Activated effector memory CD4-positive, alpha-beta T cell treated with Interleukin-2 at 50 U/mL for 16 hours (primary cell): ENCODE results near the gene STMP1.
"Not testable (repeated sequence)": the region's sequence is repeated elsewhere in the genome, so short reads cannot be mapped to it uniquely, and the experiment has no call there.

Experiments used
- DNase-seq: peaks from one replicate; pipeline ENCODE4 v3.0.0-alpha.2; 2020

The STMP1 gene

GRCh38 chr7:135662373-135663114, at the start of gene STMP1:
TSS of gene STMP1 (plus strand) at chr7:135662514.
- peak; percentile 93 for DNase-seq

DNA sequence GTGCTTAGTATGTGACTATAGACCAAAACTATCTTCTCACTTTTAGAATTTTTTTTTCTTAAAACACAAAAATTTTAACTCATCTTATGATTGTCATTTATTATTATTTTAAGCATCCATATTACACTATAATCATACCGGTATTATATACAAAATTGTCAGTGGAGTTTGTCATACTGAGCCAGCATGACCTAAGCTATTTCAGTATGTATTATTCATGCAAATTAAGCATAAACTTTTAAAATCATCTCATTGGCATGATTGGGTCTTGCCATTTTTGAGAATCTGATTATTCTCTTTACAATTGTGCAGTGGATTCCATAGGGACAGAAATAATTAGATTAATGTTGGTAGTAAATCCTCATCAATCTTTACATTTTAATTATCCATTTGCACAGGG, 46.2 kb upstream of the STMP1 start:
- DNase-seq: no peak

DNA sequence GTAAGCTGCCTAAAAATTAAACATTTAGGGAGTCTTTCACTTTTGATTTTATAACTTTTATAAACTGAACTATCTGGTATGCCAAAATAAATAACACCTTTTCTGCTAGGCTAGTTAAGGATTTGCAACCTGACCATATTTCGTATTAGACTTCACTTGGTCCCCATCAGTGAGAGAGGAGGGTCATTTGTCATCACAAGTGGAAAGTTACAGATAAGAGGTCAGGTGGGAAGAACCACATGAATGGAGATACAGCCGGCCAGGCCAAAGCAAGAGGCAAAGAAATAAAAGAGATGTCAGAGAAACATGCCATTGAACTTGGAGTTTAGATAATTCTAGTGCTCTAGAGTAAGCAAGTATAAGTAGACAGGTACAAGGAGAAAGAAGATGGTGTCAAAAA, 44.5 kb upstream of the STMP1 start:
- DNase-seq: no peak

DNA sequence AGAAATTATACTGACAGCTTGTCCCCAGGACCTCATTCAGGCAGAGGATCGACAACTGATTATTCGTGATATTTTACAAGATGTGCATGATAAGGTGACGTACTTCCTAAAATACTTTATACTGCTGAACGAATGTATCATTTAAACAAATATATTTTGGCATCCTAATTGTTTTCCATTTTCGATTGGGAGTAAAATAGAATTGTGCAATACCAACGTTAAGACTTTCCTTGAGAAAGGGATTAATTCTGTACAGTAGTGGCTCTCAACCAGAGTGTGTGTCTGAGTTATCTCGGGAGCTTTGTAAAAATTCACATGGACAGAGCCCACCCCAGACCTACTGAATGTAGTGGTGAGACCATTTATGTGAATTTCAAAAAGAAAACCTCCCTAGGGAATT, 43.8 kb upstream of the STMP1 start:
- no peak for DNase-seq

DNA sequence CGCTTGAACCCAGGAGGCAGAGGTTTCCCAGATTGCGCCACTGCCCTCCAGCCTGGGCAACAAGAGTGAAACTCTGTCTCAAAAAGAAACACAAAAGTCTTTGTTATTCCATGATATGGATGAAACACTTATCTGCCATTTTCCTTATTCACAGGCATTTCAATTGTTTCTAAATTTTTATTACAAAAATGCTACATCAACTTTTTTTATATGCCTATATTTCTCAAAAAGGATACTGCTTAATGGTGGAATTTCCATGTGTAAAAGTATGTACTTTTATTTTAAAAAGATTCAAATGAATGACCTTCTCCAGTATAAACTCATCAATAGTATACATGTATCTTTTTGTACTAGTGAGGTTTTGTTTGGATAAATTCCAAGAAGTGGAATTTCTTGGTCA, 41.9 kb upstream of the STMP1 start:
- DNase-seq: no peak

GRCh38 chr7:135620980-135621850, 41.1 kb upstream of the STMP1 start:
- no peak for DNase-seq

GRCh38 chr7:135634191-135634878, 28.0 kb upstream of the STMP1 start:
- DNase-seq: no peak

DNA sequence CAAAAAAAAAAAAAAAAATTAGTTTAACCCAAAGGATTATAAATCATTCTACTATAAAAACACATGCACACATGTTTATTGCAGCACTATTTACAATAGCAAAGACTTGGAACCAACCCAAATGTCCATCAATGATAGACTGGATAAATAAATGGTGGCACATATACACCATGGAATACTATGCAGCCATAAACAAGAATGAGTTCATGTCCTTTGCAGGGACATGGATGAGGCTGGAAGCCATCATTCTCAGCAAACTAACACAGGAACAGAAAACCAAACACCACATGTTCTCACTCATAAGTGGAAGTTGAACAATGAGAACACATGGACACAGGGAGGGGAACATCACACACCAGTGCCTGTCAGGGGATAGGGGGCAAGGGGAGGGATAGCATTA, 22.6 kb upstream of the STMP1 start:
- not testable (repeated sequence) for DNase-seq

- DNase-seq: no peak
Measured at GRCh38 chr7:135644154-135644553, 18.2 kb upstream of the STMP1 start.

DNA sequence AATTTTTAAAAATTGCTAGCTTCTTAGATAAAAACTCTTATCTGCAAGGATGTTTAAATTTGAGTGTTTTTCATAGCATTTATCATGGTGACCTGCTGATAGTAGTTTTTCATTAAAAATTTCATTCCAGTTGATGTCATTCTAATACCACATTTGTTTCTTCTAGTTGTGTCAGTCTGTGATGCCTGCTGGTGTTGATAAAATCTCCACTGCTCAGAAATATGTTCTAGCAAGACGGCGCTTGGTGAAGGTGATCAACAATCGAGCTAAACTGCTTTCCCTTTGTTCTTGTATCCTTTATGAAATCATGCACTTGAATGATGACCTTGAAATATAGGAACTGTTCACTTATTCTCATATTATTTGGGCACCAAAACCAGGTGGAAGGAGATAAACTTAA, 17.6 kb upstream of the STMP1 start:
- DNase-seq: no peak

- DNase-seq: no peak
Measured at GRCh38 chr7:135645296-135645904, 16.9 kb upstream of the STMP1 start.

DNA sequence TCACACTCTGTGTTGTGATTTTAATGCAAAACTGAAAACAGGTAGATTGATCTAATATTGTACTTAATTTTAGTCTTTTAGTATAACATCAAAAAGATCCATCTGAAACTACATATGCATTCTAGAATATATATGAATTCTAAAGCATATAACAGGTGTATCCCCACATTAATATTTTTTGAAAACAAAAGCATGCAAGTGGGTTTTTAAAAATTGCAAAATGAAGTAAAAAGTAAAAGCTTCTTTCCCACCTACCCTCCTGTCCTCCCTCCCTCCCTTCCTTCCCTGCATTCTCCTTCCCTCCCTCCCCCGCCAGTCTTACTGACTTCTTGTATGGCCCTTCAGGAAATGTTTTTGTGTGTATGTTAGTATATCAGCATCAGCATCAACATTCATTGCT, 14.6 kb upstream of the STMP1 start:
- no peak for DNase-seq

GRCh38 chr7:135648235-135648634, 14.1 kb upstream of the STMP1 start:
- no peak for DNase-seq

- DNase-seq: no peak
Measured at GRCh38 chr7:135650831-135651573, 11.3 kb upstream of the STMP1 start.

DNA sequence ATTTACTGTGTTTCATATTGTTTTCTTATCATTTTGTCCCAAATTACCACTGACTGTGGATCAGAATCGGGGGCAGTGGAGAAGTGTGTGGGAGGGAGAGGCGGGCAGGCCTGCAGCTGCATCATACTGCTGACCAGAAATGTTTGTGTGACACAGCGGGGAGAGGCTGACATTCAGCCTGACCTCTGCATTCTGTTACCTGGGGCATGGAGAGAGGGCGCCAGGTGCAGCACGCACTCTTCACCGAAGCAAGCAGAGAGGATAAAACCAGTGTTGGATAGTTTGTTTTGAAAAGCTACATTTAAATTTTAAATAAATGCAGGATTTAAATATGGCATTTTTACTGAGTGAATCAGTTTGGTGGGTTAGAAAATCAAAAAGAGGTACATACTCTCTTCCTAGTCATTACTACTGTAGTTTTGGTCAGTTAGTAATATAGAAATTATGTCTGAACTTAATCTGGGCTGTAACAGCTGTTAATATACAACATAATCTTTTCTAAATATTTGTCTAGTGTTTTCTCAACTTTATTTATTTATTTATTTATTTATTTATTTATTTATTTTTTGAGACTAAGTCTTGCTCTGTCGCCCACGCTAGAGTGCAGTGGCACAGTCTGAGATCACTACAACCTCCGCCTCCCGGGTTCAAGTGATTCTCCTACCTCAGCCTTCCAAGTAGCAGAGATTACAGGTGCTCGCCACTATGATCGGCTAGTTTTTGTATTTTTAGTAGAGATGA, 8.8 kb upstream of the STMP1 start:
- no peak for DNase-seq

DNA sequence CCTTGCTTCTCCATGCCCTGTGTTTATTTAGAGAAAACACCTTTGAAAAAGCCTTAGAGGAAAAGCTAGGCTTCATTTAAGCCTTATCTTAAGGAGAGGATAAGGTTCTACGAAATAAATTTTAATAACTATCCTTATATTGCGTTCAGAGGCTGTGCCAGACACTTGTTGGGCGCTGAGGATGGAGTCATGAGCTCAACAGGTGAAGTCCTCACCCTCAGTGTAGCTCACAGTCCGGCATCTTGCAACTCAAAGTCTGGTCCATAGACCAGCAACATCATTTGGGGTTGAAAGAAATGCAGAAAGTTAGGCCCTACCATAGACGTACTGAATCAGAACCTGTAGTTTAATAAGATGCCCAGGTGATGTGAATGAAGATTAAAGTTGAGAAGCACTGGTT, 3.8 kb upstream of the STMP1 start:
- DNase-seq: no peak

GRCh38 chr7:135659159-135659846, 3.0 kb upstream of the STMP1 start:
- no peak for DNase-seq

DNA sequence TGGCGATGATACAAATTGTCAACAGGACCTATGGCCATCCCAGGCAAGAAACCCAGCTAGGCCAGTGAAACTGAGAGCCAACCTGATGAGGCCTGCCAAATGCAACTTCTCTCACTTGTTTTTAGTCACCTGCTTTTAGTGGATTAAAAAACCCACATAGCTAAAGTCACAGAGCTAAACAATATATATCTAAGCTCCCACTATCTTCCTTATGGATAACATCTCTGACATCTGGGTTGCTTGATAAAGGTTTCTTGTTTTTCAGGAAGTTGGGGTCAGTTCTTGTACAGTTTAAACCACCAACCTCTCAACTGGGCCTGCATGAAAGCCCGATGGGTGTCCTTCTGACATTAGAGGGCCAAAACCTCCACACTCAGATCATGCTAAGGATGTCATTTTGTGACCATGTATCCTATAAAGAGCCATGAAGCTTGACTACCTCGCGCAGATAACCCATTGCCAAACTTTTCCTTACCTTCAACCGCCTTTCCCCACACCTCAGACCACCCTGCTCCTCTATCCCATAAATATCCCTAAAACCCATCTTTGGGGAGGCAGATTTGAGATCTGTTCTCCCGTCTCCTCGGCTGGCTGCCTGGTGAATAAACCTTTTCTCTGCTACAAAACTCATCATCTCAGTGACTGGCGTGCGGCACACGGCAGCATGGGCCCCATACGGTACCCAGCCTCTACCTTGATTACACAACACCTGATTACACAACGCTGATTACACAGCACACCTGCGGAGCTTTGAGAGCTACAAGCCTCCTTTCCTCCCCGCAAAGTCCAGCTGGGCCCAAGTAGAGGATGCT, 797 bp upstream of the STMP1 start:
- DNase-seq: no peak

DNA sequence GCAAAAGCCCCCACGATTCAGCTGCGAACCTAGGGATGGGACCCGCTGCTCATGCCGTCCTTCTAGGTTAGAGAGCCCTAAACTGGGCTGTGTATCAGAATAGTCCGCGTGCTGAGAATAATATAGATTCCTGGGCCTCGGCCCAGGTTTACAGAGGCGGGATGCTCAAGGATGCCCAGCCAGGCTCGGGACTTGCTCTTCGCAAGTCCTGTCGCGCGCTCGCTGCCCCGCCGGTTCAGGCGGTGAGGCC, 266 bp upstream of the STMP1 start:
- no peak for DNase-seq

- no peak for DNase-seq
Measured at GRCh38 chr7:135664046-135664589, 1.8 kb downstream of the STMP1 start.
